HG02870 (cell line): ENCODE measurements around the gene PPP1R14C.

Experiments used
- ATAC-seq: cut with Tn5 transposase; IDR thresholded peaks from one replicate; pipeline ENCODE4 v1.9.1; 2021; ENCODE audit warnings: mild to moderate bottlenecking, moderate library complexity; ENCODE audit not compliant: unreplicated experiment

Gene PPP1R14C

DNA sequence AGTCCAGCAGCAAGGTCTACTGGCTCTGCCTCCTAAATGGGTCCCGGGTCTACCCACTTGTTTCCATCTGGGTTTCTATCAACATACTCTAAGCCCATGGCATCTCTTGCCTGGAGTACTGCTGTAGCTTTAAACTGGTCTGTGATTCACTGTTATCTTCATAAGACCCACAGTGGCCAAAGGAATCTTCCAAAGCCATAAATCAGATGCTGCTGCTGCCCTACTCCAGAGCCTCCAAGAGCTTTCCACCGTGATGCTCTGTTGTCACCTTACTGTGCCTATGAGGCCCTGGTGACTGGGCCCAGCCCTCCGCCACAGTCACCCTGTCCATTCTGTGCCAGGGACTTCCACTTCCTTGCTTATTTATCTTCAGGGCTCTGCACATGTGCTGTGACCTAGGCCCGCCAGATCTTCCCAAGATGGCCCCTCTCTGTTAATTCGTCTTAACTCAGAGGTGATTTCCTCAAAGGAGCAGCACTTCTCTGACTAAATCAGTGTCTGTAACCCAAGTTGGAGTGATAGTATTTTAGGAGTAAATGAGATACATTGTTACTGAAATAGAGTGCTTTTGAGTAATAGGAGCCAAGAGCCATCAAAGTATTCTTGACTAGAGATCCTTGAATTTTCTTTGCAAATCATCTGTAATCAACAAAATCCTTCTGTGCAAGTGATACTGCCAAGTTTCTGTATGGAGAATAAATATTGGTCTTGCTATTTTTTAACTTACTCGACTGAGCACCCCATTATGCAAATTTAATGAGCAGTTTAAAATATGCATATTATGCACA, 102.5 kb downstream of the PPP1R14C start:
- no peak for ATAC-seq

GRCh38 chr6:150247803-150248202, 105.0 kb downstream of the PPP1R14C start:
- no peak for ATAC-seq

DNA sequence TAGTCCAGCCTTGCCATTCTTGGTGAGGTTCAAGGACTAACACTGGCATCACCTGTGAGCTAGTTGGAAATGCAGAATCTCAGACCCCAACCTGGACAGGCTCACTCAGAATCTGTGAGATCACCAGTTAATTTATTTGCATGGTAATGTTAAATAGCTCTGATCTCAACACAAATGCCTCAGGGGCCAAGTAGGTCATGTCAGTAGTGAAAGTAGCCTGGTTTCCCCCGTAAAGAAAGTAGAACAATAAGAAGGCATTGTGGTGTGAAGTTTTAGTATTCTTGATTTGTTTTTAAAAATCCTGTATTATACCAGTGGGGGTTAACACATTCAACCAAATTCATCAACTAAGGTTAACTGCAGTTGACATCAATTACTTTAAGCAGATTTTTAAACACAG, 105.5 kb downstream of the PPP1R14C start:
- ATAC-seq = no peak

- ATAC-seq = no peak
Observed at GRCh38 chr6:150249261-150249660, 106.4 kb downstream of the PPP1R14C start.

DNA sequence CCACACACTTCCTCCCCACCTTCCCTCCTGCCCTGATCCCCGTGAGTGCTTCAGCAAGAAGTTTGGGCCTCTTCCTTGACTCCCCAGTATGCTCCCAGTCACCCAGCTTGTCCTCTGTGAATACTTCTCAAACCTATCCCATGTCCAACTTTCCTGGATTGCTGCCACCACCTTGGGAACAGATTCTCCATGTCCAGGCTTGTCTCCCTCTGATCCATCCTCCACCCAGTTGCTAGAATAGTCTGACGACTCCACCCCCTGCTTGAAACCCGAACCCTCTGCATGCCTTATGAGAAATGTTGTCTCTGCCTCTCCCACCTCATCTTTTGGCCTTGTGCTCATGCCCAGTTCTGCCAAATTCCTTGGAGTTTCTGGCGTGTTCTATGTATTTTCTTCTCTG, 108.0 kb downstream of the PPP1R14C start:
- no peak for ATAC-seq

GRCh38 chr6:150251566-150252186, 108.8 kb downstream of the PPP1R14C start:
- no peak for ATAC-seq

DNA sequence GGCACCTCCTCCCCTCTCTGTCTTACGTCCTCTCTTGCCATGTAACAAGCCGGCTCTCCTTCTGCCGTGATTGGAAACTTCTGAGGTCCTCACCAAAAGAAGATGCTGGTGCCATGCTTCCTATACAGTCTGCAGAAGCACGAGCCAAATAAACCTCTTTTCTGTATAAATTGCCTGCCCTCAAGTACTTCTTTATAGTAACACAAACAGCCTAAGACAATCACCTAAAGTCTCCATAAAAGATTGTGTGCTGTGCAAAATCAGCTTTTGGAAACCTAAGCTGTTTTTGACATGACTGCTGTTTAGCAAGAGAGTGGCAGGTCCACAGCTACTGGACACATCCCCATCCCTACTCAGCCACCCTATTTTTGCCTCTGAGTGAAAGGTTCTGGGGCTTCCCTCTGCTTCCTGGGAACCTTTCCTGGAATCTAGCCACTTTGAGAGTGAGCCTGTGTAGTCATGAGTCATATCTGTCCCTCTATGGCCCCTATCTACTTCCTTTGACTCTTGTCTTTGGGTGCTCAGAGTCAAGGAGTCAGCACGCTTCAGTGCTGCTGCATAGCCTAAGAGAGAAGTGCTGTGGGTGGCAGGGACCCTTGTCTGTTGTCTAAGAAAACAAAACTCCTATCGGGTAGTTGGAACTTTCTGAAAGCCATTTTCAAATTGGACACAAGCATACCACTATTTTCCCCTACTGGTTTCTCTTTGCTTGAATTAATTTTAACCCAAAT, 110.0 kb downstream of the PPP1R14C start:
- no peak for ATAC-seq

- ATAC-seq = no peak
Observed at GRCh38 chr6:150253489-150253888, 110.6 kb downstream of the PPP1R14C start.

DNA sequence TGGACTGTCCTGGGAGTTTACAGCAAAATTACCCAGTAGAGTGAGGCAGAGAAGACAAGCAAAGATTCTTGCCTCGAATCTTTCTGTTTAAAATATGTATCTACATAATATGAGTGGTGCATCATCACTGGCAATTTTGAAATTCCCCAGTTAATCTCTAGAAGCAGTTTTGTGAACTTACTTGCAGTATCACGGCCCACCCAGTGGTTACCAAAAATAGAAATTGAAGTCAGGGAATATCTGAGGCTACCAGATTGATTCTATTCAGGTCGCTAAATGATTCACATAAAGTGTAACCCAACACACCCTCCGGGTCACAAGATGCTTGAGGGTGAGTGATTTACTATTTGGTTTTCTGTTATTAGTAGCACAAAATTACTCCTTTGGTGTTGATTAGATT, 111.9 kb downstream of the PPP1R14C start:
- no peak for ATAC-seq

DNA sequence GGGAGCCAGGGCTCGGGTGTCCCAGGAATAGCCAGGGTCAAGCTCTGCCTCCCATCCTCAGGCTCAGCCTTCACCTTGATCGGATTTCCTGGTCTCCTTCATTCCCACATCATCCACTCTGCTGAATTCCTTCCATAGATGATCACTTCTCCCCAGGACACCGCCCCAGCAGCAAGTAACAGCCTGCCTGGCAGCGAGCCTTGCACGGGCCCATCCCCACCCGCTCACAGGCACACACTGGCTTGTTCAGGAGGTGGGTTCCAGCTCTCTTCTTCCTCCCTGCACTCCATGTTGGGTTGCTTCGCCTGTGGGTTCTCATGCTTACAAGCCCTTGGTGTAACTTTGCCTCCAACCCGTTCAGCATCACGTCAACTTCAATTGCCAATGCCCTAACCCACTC, 113.0 kb downstream of the PPP1R14C start:
- no peak for ATAC-seq

GRCh38 chr6:150256618-150257272, 113.9 kb downstream of the PPP1R14C start:
- ATAC-seq = no peak

GRCh38 chr6:150258381-150258780, 115.5 kb downstream of the PPP1R14C start:
- no peak for ATAC-seq

GRCh38 chr6:150260931-150261330, 118.1 kb downstream of the PPP1R14C start:
- ATAC-seq = no peak

- no peak for ATAC-seq
Observed at GRCh38 chr6:150261997-150262697, 119.3 kb downstream of the PPP1R14C start.

- no peak for ATAC-seq
Observed at GRCh38 chr6:150263765-150264404, 121.0 kb downstream of the PPP1R14C start.

- no peak for ATAC-seq
Observed at GRCh38 chr6:150266309-150266708, 123.5 kb downstream of the PPP1R14C start.

GRCh38 chr6:150266963-150267685, 124.3 kb downstream of the PPP1R14C start:
- no peak for ATAC-seq

GRCh38 chr6:150267686-150268561, 125.1 kb downstream of the PPP1R14C start:
- no peak for ATAC-seq
